ENCODE results near the gene GLIS2. TPM values are rescaled to one million over a fixed set of nuclear protein-coding genes. Genes with fewer than 3 reads are reported as not detected.

GLIS2 gene
- total RNA-seq, 1 donor from 2014 or later = 16.5 TPM

DNA sequence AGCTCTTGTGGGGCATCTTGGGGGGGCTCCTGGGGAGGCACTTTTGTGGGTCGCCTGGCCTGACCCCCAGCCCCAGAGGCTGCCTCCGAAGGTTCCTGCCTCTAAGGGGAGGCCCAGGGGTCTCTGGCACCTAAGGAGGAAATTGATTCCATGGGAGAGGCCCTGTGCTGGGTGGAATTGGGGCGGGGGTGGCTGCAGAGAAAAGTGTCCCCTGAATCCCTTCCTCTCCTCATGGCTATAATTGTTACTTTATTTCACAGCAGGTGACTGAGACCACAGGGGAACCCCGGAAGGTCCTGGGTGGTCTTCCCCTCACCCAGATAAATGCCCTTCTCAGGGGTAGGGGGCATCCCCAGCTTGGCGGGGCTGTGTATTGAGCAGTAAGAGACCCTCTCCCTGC is 3.1 kb downstream of the GLIS2 start:
- Mint-ChIP-seq H3K36me3 (ENCODE audit: unreplicated experiment) (no peaks in the 10 kb centered on the region), H3K9me3 (ENCODE audit: unreplicated experiment) (peaks cover 9% of the 10 kb centered on the region), H3K27ac (ENCODE audit: unreplicated experiment) (no peak overlapping the region), H3K4me3 (ENCODE audit: unreplicated experiment) (no peak overlapping the region), H3K27me3 (ENCODE audit: unreplicated experiment) (peaks cover 11% of the 10 kb centered on the region), H3K4me1 (ENCODE audit: low read depth, unreplicated experiment) (peaks cover 8% of the 10 kb centered on the region)
- no peak for DNase-seq
- TF ChIP-seq CTCF (IDR thresholded peaks at IDR 0.05; ENCODE audit: partially characterized antibody, unreplicated experiment) = no peak

GRCh38 chr16:4319454-4320421 is 3.9 kb downstream of the GLIS2 start:
- Mint-ChIP-seq H3K4me3 (ENCODE audit: unreplicated experiment) (peak overlapping the region; percentile 63), H3K27ac (ENCODE audit: unreplicated experiment) (no peak overlapping the region), H3K9me3 (ENCODE audit: unreplicated experiment) (peaks cover 6% of the 10 kb centered on the region)

GRCh38 chr16:4320571-4321137 is 4.8 kb downstream of the GLIS2 start:
- peaks cover 9% of the 10 kb centered on the region for H3K4me1 Mint-ChIP-seq (ENCODE audit: low read depth, unreplicated experiment)
- H3K4me3 Mint-ChIP-seq (ENCODE audit: unreplicated experiment) = no peak overlapping the region
- no peaks in the 10 kb centered on the region for H3K27me3 Mint-ChIP-seq (ENCODE audit: unreplicated experiment)
- peaks cover 6% of the 10 kb centered on the region for H3K9me3 Mint-ChIP-seq (ENCODE audit: unreplicated experiment)
- no peak for DNase-seq
- H3K36me3 Mint-ChIP-seq (ENCODE audit: unreplicated experiment) = no peaks in the 10 kb centered on the region
- no peak for TF ChIP-seq CTCF (IDR thresholded peaks at IDR 0.05; ENCODE audit: partially characterized antibody, unreplicated experiment)
- no peak overlapping the region for H3K27ac Mint-ChIP-seq (ENCODE audit: unreplicated experiment)

More at GRCh38 chr16:4319454-4320421, 3.9 kb downstream of the GLIS2 start:
- peaks cover 9% of the 10 kb centered on the region for H3K4me1 Mint-ChIP-seq (ENCODE audit: low read depth, unreplicated experiment)
- peaks cover 3% of the 10 kb centered on the region for H3K27me3 Mint-ChIP-seq (ENCODE audit: unreplicated experiment)
- H3K36me3 Mint-ChIP-seq (ENCODE audit: unreplicated experiment) = no peaks in the 10 kb centered on the region
- peak; percentile 75 for DNase-seq
- TF ChIP-seq CTCF (IDR thresholded peaks at IDR 0.05; ENCODE audit: partially characterized antibody, unreplicated experiment) = no peak

- H3K9me3 Mint-ChIP-seq (ENCODE audit: unreplicated experiment) = peaks cover 6% of the 10 kb centered on the region
- no peak overlapping the region for H3K4me3 Mint-ChIP-seq (ENCODE audit: unreplicated experiment)
- H3K27ac Mint-ChIP-seq (ENCODE audit: unreplicated experiment) = no peak overlapping the region
- no peaks in the 10 kb centered on the region for H3K36me3 Mint-ChIP-seq (ENCODE audit: unreplicated experiment)
- peaks cover 9% of the 10 kb centered on the region for H3K4me1 Mint-ChIP-seq (ENCODE audit: low read depth, unreplicated experiment)
- no peak for DNase-seq
- TF ChIP-seq CTCF (IDR thresholded peaks at IDR 0.05; ENCODE audit: partially characterized antibody, unreplicated experiment) = no peak
- no peaks in the 10 kb centered on the region for H3K27me3 Mint-ChIP-seq (ENCODE audit: unreplicated experiment)
Observed at GRCh38 chr16:4321286-4322120, 5.6 kb downstream of the GLIS2 start.
